ENCODE data around the gene BRAT1. TPM values are rescaled to one million over a fixed set of nuclear protein-coding genes. Genes with fewer than 3 reads are reported as not detected.

Gene BRAT1
- total RNA-seq, 1 donor = 7.7 TPM

DNA sequence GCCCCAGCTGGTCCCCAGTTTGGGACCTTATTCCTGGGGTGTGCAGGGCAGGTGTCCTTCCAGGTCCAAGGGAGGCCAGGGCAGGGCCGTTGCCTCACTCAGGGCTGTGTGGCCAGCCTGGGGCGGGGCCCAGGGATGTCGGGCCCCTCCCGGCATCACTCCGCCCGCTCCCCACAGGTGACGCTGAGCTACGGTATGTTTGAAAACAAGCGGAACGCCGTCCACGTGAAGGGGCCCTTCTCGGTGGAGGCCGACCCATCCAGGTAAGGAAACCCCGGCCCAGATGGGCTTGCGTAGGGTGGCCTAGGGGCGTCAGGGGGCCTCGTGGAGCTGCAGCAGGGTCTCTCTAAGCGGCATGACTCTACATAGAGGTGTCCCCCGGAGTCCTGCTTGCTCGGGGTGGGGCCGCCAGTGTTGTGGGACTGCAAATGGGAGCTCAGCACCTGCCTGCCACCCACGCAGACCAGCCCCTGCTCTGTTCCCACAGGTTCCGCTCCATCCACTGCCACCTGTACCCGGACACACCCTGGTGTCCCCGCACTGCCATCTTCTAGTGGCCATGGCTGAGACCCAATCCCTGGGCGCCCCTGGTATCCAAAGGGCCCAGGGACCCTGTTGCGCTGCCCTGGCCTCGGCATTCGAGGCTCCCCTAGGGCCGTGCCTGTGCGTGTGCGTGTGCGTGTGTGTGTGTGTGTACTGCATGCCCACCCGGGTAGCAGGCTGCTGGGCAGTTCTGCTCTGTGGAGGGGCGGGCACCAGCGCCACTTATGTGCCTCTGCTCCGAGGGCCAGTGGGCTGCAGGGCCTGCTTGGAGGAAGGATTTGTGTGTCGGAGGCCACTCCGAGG, 28.4 kb downstream of the BRAT1 start:
- Histone ChIP-seq H3K4me1 (ENCODE audit: insufficient read depth, low read length) (peaks cover 96% of the 10 kb centered on the region), H3K9me3 (ENCODE audit: low read depth, low read length) (no peaks in the 10 kb centered on the region), H3K27me3 (ENCODE audit: insufficient read depth, low read length) (no peaks in the 10 kb centered on the region), H3K4me3 (ENCODE audit: low read length) (no peak overlapping the region)

DNA sequence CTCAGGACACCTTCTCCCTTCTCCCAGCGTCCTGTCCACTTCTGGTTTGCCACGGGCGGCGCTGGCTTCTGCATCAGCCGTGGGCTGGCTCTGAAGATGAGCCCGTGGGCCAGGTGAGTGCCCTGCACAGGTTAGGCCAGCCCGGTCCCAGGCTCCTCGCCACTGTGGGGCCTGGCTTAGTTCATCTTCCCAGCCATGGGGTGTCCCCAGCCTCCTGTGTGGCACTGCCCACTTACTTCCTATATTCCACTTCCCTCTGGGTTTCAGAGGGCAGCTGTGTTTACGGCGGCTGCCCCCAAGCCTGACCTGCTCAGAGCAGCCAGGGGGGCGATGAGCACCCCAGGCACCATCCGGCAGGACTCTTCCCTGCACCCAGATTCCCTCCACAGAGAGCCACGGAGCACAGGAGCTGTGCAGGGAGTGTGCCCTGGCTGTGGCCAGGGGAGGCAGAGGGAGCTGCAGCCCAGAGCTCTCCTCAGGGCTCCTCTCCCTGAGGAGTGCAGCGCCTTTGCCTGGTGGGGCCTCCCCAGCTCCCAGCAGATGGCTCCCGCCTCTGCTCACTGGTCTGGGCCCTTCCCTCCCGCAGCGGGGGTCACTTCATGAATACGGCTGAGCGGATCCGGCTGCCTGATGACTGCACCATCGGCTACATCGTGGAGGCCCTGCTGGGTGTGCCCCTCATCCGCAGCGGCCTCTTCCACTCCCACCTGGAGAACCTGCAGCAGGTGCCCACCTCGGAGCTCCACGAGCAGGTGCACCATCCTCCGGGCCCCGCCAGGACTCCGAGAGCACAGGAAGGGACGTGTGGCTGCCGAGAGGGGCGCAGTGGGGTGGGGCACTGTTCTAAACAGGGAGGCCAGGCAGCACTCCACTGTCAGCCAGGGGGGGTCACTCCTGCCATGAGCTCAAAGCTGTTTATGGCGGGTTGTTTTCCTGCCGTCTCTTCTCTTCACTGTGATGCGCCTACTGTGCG, 29.4 kb downstream of the BRAT1 start:
- no peak overlapping the region for H3K4me3 ChIP-seq (ENCODE audit: low read length)
- peaks cover 96% of the 10 kb centered on the region for H3K4me1 ChIP-seq (ENCODE audit: insufficient read depth, low read length)
- no peaks in the 10 kb centered on the region for H3K9me3 ChIP-seq (ENCODE audit: low read depth, low read length)
- no peaks in the 10 kb centered on the region for H3K27me3 ChIP-seq (ENCODE audit: insufficient read depth, low read length)

DNA sequence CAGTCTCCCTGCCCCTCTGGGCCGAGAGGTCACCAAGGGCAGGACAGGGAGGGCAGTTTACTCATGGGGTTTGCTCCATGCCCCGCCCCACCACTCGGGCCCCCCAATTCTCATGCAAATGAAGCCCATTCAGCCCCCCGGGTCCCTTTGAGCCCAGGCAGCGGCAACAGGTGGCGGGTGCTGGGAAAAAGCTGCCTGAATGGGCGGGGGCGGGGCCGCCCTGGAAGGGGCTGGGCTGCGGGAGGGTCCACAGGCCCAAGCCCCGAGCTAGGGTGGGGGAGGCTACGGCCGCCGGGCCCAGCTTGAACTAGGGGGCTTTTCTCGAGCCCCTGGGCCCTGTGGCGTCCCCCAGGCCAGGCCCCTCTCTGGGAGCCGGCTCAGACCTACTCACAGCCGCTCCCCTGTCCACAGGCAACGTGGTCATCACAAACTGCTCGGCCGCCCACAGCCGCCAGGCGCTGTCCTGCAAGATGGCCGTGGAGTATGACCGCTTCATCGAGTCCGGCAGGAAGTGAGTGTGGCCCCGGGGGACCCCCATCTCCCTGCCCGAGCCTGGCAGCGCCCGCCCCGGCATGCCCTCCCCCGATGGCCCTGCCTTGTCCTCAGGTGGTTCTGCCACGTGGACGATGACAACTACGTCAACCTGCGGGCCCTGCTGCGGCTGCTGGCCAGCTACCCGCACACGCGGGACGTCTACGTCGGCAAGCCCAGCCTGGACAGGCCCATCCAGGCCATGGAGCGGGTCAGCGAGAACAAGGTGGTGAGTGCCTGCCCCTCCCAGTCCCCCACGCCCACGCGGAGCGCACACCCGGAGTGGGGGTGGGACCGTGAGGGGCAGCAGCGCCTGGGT, 30.3 kb downstream of the BRAT1 start:
- H3K27me3 ChIP-seq (ENCODE audit: insufficient read depth, low read length) = no peaks in the 10 kb centered on the region
- H3K4me3 ChIP-seq (ENCODE audit: low read length) = no peak overlapping the region

DNA sequence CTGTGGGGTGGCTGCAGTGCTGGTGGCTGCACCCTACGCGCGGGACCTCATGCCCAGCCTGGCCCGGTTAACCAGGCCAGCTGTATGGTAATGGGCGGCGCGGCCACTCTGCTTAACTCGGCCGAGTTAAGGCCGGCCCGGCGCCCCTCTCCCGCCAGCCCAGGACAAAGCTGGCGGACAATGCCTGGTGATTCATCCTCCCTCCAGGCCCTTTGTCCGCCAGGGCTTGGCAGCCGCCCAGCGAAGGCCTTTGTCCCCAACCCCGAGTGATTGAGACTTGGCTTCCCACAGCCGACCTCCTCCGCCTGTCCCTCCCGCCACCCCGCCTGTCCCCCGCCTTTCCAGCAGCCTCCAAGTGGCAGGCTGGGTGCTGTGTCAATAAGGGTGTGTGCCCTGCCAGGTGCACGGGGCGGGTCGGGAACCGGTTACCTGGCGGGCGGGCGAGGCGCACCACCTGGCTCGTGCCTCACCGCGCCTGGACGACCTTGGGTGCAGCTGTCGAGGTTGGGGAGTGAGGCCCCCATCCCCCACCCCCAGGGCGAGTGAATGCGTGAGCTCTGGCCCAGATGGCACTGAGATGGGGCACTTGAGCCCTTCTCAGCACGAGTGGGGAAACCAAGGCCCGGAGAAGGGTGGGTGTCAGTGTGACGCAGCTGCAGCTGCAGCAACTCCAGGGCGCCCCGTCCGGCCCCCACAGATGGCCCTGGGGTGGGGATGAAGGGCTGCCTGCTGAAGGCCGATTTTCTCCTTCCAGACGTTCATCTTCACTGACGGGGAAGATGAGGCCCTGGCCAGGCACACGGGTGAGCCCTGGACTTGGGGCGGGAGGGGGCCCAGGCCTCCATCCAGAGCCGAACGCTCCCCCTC, 31.1 kb downstream of the BRAT1 start:
- H3K4me1 ChIP-seq (ENCODE audit: insufficient read depth, low read length) = peaks cover 79% of the 10 kb centered on the region

More for the DNA sequence above, 30.3 kb downstream of the BRAT1 start:
- Histone ChIP-seq H3K4me1 (ENCODE audit: insufficient read depth, low read length) (peaks cover 87% of the 10 kb centered on the region), H3K9me3 (ENCODE audit: low read depth, low read length) (no peaks in the 10 kb centered on the region)

DNA sequence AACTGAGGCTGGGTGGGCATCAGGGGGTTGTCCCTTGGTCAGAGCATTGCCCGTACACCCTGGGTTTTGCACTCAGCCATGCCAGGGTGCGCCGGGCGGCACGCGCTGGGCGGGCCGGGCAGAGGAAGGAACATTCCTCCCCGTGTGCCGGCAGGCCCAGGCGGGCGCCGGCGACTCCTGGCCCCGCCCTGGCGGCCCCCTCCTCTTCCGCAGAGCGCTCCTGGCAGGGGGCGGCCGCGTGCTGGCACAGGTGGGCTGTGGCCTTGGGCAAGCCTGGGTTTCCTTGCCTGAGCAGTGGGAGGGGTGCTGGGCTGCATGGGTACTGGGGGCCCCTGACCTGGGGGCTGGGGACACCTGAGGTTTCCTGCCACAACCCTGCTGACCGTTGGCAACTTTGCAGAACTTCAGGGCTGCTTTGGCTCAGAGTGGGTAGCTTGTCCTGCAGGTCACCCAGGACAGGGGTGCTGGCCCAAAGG, 31.8 kb downstream of the BRAT1 start:
- Histone ChIP-seq H3K4me1 (ENCODE audit: insufficient read depth, low read length) (peaks cover 79% of the 10 kb centered on the region), H3K27me3 (ENCODE audit: insufficient read depth, low read length) (no peaks in the 10 kb centered on the region), H3K9me3 (ENCODE audit: low read depth, low read length) (no peaks in the 10 kb centered on the region), H3K4me3 (ENCODE audit: low read length) (peak overlapping the region; percentile 84)

More for the DNA sequence above, 31.1 kb downstream of the BRAT1 start:
- H3K27me3 ChIP-seq (ENCODE audit: insufficient read depth, low read length) = no peaks in the 10 kb centered on the region
- no peaks in the 10 kb centered on the region for H3K9me3 ChIP-seq (ENCODE audit: low read depth, low read length)
- H3K4me3 ChIP-seq (ENCODE audit: low read length) = peak overlapping the region; percentile 84

DNA sequence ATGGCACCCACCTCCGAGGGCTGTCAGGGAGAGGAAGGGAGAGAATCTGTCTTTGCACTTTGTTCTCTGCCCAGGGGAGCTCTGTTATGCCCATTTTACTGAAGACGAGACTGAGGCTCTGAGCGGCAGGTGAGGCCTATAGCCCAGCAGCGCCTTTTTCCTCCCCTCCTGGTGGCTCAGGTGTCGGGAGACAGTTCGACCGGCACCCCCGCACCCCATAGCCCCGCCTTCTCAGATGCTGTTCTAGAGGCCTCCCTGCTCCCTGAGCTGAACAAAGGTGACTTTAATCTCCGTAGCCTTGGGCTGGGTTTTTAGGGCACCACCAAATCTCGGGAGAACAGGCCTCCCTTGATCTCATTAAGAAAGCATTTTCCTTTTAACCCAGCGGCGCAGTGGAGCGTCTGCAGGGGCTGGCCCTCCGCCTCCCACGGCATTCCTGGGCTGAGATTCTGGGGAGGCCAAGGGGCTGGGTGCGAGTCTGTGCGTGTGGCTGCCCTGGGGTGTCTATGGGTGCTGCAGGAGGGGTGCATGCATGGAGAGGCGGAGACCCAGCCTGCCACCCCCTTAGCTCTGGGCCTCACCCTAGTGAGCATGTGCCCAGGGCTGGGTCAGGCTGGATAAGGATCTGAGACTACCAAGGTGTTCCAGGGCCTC, 32.4 kb downstream of the BRAT1 start:
- Histone ChIP-seq H3K4me3 (ENCODE audit: low read length) (peak overlapping the region; percentile 84), H3K27me3 (ENCODE audit: insufficient read depth, low read length) (no peaks in the 10 kb centered on the region), H3K4me1 (ENCODE audit: insufficient read depth, low read length) (peaks cover 79% of the 10 kb centered on the region), H3K9me3 (ENCODE audit: low read depth, low read length) (no peaks in the 10 kb centered on the region)

DNA sequence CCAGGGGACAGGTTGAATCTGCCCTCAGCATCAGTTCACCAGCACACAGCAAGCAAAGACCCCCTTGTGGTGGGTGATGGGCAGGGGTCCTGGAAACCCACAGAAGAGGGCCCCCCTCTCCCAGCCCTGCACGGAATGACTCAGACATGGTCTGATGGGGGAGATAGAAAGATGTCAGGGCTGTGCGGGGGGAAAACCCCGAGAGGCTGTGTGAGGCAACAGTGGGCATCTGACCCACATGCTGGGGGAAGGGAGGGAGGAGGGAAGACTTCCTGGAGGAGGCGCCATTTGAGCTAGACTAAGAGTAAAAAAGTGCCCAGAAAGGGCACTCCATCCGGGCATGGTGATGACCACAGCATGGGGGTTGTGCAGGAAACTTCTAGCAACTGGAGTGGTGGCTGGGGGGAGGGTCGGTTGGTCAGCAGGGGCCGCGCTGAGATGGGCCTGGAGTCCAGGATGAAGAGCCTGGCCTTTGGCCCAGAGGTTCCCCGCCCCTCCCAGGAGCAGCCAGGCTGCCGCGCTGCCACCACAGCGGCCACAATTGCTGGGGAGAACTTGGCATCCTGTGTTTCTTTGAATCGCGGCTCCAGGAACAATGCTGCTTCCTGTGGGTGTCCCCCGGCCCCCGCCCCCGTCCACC, 33.3 kb downstream of the BRAT1 start:
- no peaks in the 10 kb centered on the region for H3K9me3 ChIP-seq (ENCODE audit: low read depth, low read length)
- H3K27me3 ChIP-seq (ENCODE audit: insufficient read depth, low read length) = no peaks in the 10 kb centered on the region
- H3K4me3 ChIP-seq (ENCODE audit: low read length) = peak overlapping the region; percentile 84
- peaks cover 71% of the 10 kb centered on the region for H3K4me1 ChIP-seq (ENCODE audit: insufficient read depth, low read length)

DNA sequence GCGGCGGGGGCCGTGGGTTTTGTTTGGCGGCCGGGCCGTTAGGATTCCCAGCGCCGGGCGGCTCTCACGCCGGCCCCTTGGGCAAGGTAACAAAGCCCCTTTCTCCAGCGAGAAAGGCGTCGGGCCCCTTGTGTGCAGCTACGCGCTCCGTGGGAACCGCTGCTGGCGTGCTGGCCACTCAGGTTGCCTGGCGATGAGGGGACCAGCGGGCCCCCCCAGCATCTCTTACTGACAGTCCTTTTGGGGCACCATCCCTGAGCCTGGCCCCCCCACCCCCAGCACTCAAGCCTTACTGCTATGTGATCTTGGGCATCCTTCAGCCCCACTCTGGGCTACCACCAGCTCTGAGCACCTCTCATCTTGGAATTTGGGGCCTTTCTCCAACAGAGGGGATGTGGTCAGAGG, 34.0 kb downstream of the BRAT1 start:
- Histone ChIP-seq H3K4me3 (ENCODE audit: low read length) (peak overlapping the region; percentile 84), H3K4me1 (ENCODE audit: insufficient read depth, low read length) (peaks cover 64% of the 10 kb centered on the region)

DNA sequence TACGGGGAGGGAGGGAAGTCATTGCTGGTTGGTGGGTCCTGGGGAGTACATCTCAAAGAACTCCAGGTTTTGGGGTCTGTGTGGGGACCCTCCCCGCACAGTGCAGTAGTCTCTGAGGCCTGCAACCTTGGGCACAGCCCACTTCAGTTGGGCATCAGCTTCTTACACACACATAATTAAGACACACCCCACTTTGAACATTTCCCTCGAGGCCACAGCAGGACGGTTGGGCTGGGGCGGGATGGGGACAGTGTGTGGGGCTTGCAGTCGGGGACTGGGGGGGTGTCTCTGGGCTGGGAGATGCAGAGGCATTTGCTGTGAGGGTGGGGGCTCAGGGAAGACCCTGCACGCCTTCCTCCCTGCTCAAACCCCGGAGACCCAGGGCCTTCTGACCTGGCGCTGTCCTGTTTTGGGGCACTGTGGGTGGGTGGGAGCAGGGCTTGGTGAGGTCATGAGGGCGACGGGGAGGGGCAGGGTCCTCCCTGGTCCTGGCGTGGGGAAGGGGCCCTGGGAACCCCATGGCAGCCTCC, 34.5 kb downstream of the BRAT1 start:
- Histone ChIP-seq H3K4me3 (ENCODE audit: low read length) (peak overlapping the region; percentile 84), H3K27me3 (ENCODE audit: insufficient read depth, low read length) (no peaks in the 10 kb centered on the region), H3K9me3 (ENCODE audit: low read depth, low read length) (no peaks in the 10 kb centered on the region), H3K4me1 (ENCODE audit: insufficient read depth, low read length) (peaks cover 58% of the 10 kb centered on the region)

More for the DNA sequence above, 34.0 kb downstream of the BRAT1 start:
- H3K9me3 ChIP-seq (ENCODE audit: low read depth, low read length) = no peaks in the 10 kb centered on the region
- H3K27me3 ChIP-seq (ENCODE audit: insufficient read depth, low read length) = no peaks in the 10 kb centered on the region

DNA sequence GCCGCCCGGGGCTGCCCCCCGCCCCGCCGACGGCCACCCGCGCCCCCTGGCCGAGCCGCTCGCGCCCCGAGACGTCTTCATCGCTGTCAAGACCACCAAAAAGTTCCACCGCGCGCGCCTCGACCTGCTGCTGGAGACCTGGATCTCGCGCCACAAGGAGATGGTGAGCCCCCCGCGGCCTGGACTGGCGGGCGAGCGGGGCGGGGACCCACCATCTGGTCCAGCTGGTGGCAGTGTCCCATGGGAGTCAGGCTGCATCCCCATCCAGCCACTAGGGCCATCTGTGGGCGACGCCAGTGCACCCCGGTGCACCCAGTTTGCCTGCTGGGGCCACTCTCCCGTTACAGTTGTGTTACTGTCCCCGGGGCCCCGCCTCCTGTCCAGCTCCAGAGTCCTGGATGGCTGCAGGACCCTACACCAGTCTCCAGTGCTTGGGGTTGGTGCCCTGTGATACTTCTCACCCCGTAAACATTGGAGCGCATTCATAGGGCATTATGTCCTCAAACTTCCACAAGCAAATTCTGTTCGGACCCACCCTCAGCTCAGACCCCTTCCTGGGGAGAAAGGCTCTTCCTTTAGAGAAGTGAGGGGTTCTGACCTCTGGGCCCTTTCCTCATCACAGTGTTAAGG, 35.1 kb downstream of the BRAT1 start:
- Histone ChIP-seq H3K27me3 (ENCODE audit: insufficient read depth, low read length) (no peaks in the 10 kb centered on the region), H3K4me1 (ENCODE audit: insufficient read depth, low read length) (peaks cover 53% of the 10 kb centered on the region), H3K4me3 (ENCODE audit: low read length) (peak overlapping the region; percentile 84), H3K9me3 (ENCODE audit: low read depth, low read length) (no peaks in the 10 kb centered on the region)

DNA sequence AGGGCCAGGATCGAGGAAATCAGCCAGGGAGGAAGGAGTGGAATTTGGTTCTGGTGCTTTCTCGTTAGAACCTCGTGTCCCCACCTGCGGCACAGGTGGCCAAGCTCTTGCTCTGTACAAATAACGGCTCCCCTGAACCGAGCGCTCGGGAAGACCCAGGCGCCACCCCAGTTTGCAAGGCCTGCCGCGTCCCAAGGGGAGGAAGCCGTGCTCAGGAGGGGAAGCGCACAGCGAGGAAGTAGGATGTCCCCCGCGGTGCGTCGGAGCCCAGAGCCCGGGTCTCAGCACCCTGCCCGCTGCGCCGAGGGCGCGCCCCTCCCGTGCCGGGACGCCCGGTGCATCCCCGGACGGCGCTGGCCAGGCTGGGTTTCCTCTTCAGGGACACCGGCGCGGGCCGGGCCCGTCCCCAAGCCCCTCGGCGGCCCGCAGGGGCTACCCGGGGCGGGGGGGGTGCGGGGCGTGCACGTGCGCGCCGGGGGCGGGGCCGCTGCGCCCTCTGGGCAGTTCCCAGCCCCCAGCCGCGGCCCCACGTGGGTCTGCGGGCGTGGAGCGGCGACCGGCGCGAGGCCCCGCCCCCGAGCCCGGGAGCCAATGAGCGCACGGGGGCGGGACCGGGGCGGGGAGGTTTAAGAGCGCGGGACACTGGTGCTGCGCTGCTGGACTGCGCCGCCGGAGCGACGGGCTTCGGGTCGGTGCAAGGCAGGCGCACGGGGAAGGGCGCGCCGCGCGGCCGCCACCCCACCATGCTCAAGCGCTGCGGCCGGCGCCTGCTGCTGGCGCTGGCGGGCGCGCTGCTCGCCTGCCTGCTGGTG, 36.0 kb downstream of the BRAT1 start, which contains the start of gene LFNG:
Gene LFNG (plus strand): TSS at position 656 of the 812 bp plus-strand sequence. CDS start 88 bp downstream, at position 744.
- no peaks in the 10 kb centered on the region for H3K27me3 ChIP-seq (ENCODE audit: insufficient read depth, low read length)
- H3K9me3 ChIP-seq (ENCODE audit: low read depth, low read length) = no peaks in the 10 kb centered on the region
- peak within 1 kb of the TSS; percentile 84 for H3K4me3 ChIP-seq (ENCODE audit: low read length)
- peaks cover 43% of the 10 kb centered on the region for H3K4me1 ChIP-seq (ENCODE audit: insufficient read depth, low read length)

DNA sequence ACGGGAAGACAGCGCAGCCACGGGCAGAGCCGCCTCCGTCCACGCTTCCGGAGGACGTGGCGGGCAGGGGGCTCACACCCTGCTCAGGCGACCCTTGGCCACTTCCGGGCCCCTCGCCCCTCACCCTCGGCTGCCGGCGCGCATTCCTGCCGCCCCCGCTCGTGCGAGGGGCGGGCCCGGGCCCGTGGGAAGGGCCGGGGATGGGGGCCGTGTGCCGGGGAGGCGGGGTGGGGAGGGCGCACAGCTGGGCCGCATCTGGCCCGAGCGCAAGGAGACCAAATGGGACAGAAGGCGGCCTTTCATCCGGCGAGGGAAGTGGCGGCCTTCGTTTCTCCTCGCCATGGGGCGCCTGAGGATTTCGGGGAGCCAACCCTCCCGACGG, 36.6 kb downstream of the BRAT1 start:
- H3K9me3 ChIP-seq (ENCODE audit: low read depth, low read length) = no peaks in the 10 kb centered on the region

More for the DNA sequence above, 36.6 kb downstream of the BRAT1 start:
- Histone ChIP-seq H3K4me1 (ENCODE audit: insufficient read depth, low read length) (peaks cover 40% of the 10 kb centered on the region), H3K4me3 (ENCODE audit: low read length) (peak overlapping the region; percentile 35), H3K27me3 (ENCODE audit: insufficient read depth, low read length) (no peaks in the 10 kb centered on the region)
